Stimulated activated CD4-positive, alpha-beta T cell treated with anti-CD3 and anti-CD28 coated beads, Interleukin-2, amount 100 ng/mL, for 24 hours (primary cell): ENCODE data around the gene MAZ.
"Not testable (repeated sequence)": the region's sequence is repeated elsewhere in the genome, so short reads cannot be mapped to it uniquely, and the experiment has no call there.

Experiments used
- DNase-seq, 2 donors: peaks; one replicate each; pipeline ENCODE4 v3.0.0-alpha.2; 2020

MAZ gene

GRCh38 chr16:29784901-29785500 lies 21.3 kb upstream of the MAZ start:
- peak; percentile 79 to 84 for DNase-seq

GRCh38 chr16:29787155-29787554 lies 19.2 kb upstream of the MAZ start:
- not testable (repeated sequence) for DNase-seq

GRCh38 chr16:29789775-29790182 lies 16.6 kb upstream of the MAZ start:
- no peak for DNase-seq

DNA sequence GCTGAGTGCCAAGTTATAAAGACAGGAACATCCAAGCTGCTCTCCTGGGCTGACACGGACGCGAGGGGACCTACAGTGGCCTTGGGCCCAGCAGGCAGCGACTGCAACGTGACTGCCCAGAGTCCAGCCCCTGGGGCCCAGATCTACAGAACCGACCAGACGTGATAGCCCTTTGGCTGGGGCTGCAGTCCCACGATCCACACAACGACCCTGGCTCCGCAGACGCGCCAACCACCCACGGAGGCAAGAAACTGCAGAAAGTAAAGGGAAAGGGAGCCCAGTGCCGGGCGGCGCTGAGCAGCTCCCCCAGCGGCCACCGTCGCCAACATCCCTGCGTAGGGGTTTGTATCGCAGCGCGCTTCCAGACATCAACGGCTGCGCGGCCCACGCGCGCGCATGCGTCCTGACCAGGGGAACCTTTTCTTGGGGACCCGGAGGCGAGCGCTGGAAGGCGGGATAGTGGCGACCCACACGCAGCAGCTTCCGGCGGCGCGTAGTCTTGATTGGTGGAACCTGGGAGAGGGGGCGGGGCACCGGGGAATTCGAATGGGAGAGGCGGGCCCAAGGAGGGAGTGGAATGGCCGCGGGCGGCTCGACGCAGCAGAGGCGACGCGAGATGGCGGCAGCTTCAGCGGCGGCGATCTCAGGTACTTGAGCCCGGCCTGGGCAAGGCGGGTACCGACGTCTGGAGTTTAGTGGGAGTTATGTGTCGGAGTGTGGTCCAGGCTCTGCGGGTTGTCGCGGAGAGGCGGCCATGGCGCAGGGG lies 16.0 kb upstream of the MAZ start, which contains the start of gene KIF22:
Gene KIF22 (plus strand): TSS at position 569 of the 766 bp plus-strand sequence. CDS start 9 bp downstream, at position 578.
- peak; percentile 100 for DNase-seq

GRCh38 chr16:29790949-29791844 lies 15.1 kb upstream of the MAZ start:
- DNase-seq = no peak

DNA sequence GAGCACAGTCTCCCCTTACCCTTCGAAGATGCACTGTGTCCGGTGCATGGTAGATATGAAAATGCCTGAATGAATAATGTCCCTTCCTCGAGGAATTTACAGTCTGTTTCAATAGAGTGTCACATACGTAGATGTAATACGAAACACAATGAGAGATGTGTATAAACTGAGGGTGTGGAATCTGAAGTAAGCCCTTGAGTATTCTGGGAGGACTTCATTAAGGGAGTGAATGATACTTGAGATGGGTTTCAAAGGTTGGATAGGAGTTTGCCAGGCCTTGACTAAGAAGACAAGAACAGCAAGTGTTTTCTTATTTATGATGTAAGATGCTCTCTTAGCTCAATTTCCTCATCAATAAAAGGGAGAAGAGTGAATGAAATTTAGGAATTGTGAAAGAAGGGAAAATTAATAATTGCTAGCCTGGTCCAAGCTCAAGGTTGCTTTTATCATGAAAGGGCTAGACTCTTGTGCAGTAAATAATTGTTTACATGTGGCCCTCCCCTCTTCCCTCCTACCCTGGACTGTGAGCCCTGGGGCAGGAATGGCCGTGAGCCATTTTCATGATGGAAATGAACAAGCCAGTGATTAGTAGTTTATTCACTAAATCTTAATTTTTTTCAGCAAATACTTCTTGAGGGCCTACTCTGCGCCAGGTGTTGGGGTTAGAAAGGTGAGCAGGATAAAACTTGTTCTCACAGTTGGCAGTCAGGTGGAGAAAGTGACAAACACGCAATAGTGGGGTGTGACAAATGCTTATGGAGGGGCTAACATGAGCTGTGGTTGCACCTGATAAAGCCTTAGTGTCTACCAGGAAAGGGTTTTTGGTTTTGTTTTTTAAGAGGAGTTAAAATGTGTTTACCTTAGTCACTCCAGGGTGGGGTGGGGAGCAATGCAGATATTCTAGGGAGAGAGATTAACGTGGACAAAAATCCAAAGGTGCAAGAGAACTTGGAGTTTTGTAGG lies 14.2 kb upstream of the MAZ start:
- no peak for DNase-seq

DNA sequence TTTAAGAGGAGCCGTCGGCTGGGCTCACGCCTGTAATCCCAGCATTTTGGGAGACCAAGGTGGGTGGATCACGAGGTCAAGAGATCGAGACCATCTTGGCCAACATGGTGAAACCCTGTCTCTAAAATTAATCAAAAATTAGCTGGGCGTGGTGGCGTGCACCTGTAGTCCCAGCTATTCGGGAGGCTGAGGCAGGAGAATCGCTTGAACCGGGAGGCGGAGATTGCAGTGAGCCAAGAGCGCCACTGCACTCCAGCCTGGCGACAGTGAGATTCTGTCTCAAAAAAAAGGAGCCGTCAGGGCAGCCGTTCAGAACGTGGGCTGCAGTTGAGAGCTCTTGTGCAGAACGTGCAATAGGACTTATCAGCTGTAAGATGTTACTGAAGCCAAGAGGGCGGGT lies 13.2 kb upstream of the MAZ start:
- not testable (repeated sequence) for DNase-seq

- DNase-seq = no peak
Observed at GRCh38 chr16:29794231-29794710, 12.1 kb upstream of the MAZ start.

GRCh38 chr16:29802416-29802935 lies 3.9 kb upstream of the MAZ start:
- DNase-seq = no peak

DNA sequence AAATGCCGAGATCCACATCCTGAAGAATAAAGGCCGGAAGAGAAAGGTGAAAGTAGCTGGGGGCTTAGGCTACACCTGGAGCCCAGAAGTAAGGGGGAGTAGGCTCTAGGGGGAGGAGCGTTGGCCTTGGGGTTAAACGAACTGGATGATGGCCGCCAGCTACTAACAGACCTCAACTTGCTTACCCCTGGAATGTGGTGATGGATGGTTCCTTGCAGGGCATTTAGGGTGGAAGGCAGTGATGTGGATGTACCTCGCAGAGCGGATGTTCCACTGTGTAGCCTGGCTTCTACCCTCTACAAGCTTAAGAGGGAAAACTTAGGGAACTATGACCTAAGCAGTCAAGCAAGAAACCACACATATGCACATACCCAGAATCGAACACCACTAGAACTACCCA lies 2.3 kb upstream of the MAZ start:
- no peak for DNase-seq

DNA sequence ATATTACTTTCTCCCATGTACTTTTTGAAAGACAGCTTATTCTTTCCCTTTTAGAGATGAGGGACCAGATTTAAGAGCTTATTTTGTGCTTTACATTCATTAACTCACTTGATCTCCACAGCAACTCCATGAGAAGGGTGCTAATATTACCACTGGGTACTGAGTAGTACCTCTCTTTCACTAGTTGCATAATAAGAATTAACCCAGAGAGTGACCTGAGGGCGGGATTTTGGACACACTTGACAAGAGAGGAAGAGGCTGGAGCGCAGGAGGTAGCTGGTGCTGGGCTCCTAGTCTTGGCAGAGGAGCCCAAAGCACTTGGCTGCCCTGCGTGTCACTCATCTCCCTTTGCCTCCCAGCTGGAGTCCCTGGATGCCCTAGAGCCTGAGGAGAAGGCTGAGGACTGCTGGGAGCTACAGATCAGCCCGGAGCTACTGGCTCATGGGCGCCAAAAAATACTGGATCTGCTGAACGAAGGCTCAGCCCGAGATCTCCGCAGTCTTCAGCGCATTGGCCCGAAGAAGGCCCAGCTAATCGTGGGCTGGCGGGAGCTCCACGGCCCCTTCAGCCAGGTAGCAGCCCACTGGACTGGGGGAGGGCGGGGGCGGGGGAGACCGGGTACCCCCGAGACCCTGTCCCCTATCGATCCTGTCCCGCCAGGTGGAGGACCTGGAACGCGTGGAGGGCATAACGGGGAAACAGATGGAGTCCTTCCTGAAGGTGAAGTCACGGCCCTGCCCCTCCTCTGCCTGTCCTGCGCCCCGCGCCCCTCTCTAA lies 1.7 kb upstream of the MAZ start:
- no peak for DNase-seq

GRCh38 chr16:29805232-29806098 lies 864 bp upstream of the MAZ start:
- peak; percentile 97 for DNase-seq

DNA sequence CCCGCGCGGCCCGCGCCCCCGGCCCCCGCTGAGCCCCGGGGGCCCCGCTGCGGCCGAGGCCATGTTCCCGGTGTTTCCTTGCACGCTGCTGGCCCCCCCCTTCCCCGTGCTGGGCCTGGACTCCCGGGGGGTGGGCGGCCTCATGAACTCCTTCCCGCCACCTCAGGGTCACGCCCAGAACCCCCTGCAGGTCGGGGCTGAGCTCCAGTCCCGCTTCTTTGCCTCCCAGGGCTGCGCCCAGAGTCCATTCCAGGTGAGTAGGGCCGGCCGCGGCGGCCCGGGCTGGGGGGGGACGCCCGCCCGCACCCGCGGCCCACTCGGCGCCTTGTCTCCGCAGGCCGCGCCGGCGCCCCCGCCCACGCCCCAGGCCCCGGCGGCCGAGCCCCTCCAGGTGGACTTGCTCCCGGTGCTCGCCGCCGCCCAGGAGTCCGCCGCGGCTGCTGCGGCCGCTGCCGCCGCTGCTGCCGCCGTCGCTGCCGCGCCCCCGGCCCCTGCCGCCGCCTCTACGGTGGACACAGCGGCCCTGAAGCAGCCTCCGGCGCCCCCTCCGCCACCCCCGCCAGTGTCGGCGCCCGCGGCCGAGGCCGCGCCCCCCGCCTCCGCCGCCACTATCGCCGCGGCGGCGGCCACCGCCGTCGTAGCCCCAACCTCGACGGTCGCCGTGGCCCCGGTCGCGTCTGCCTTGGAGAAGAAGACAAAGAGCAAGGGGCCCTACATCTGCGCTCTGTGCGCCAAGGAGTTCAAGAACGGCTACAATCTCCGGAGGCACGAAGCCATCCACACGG lies 504 bp downstream of the MAZ start:
- DNase-seq = peak; percentile 72 to 74

DNA sequence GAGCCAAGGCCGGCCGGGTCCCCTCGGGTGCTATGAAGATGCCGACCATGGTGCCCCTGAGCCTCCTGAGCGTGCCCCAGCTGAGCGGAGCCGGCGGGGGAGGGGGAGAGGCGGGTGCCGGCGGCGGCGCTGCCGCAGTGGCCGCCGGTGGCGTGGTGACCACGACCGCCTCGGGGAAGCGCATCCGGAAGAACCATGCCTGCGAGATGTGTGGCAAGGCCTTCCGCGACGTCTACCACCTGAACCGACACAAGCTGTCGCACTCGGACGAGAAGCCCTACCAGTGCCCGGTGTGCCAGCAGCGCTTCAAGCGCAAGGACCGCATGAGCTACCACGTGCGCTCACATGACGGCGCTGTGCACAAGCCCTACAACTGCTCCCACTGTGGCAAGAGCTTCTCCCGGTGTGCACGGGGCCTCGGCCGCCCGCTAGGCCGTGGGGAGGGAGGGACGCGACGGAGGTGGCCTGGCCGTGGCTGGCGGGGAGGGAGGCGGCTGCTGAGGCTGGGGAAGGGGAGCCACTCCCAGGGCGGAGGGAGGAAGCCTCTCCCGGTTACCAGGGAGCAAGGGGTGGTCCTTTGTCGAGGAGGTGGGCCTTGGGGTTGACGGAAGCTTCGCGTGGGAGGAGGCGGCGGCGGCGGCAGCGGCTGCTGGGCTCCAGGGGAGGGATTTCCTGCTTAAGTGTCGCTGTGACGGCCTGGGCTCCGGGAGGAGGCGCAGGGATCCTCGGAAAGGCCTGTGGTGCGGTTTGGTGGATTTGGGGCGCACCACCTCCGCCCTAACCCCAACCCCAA lies 1.3 kb downstream of the MAZ start:
- peak; percentile 87 to 90 for DNase-seq

DNA sequence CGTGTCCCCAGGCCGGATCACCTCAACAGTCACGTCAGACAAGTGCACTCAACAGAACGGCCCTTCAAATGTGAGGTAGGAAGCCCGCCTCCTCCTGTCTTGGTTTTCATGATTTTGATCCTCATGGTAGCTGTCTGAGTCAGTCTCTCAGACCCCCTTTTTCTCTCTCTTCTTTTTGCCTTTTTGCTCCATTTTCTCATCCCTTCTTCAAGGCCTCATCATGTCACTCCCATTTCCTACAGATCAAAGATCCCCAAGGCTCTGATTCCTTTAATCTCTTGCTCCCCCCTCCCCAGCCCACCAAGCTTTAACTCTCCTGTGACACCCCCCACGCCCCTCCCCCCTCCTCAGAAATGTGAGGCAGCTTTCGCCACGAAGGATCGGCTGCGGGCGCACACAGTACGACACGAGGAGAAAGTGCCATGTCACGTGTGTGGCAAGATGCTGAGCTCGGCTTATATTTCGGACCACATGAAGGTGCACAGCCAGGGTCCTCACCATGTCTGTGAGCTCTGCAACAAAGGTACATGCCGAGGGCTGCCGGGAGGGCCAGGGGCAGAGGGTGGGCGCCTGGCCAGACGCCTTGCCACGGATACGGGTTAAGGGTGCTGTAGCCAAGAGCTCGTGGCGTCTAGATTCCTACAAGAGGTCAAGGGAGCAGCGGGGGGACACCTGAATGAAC lies 2.0 kb downstream of the MAZ start:
- peak in 1 of 2 donors; percentile 55 for DNase-seq

- no peak for DNase-seq
Observed at GRCh38 chr16:29809031-29809747, 2.9 kb downstream of the MAZ start.
